T follicular helper cell (primary cell): ENCODE measurements around the gene CCDC148.
"Not testable (repeated sequence)": the region's sequence is repeated elsewhere in the genome, so short reads cannot be mapped to it uniquely, and the experiment has no call there.

Experiments
- DNase-seq: peaks from one replicate; pipeline ENCODE4 v3.0.0-alpha.2; 2020; ENCODE audit warnings: low read depth

The CCDC148 gene

GRCh38 chr2:158291544-158292180 is 164.9 kb downstream of the CCDC148 start:
- no peak for DNase-seq

GRCh38 chr2:158290225-158290624 is 166.3 kb downstream of the CCDC148 start:
- DNase-seq: no peak

- no peak for DNase-seq
Observed at GRCh38 chr2:158276619-158277471, 179.7 kb downstream of the CCDC148 start.

GRCh38 chr2:158273791-158274190 is 182.8 kb downstream of the CCDC148 start:
- no peak for DNase-seq

- DNase-seq: no peak
Observed at GRCh38 chr2:158270536-158270935, 186.0 kb downstream of the CCDC148 start.

GRCh38 chr2:158269143-158269542 is 187.4 kb downstream of the CCDC148 start:
- DNase-seq: no peak

- DNase-seq: no peak
Observed at GRCh38 chr2:158266111-158266510, 190.4 kb downstream of the CCDC148 start.

GRCh38 chr2:158255257-158255656 is 201.3 kb downstream of the CCDC148 start:
- no peak for DNase-seq

GRCh38 chr2:158253170-158253569 is 203.4 kb downstream of the CCDC148 start:
- no peak for DNase-seq

- DNase-seq: no peak
Observed at GRCh38 chr2:158251356-158251755, 205.2 kb downstream of the CCDC148 start.

- DNase-seq: no peak
Observed at GRCh38 chr2:158243392-158243791, 213.2 kb downstream of the CCDC148 start.

GRCh38 chr2:158242280-158242679 is 214.3 kb downstream of the CCDC148 start:
- DNase-seq: no peak

GRCh38 chr2:158240975-158241374 is 215.6 kb downstream of the CCDC148 start:
- no peak for DNase-seq

GRCh38 chr2:158239271-158239670 is 217.3 kb downstream of the CCDC148 start:
- no peak for DNase-seq

- DNase-seq: no peak
Observed at GRCh38 chr2:158234497-158234896, 222.1 kb downstream of the CCDC148 start.

- DNase-seq: no peak
Observed at GRCh38 chr2:158232476-158232875, 224.1 kb downstream of the CCDC148 start.

GRCh38 chr2:158228943-158229508 is 227.5 kb downstream of the CCDC148 start:
- DNase-seq: no peak

- DNase-seq: not testable (repeated sequence)
Observed at GRCh38 chr2:158223066-158223465, 233.5 kb downstream of the CCDC148 start.

- no peak for DNase-seq
Observed at GRCh38 chr2:158221063-158222020, 235.2 kb downstream of the CCDC148 start.

GRCh38 chr2:158217593-158217992 is 239.0 kb downstream of the CCDC148 start:
- no peak for DNase-seq

GRCh38 chr2:158214431-158214830 is 242.1 kb downstream of the CCDC148 start:
- DNase-seq: no peak

GRCh38 chr2:158213773-158214172 is 242.8 kb downstream of the CCDC148 start:
- no peak for DNase-seq
